Heart left ventricle (tissue), 16 donors: ENCODE data around the gene FAM3D. TPM values are rescaled to one million over a fixed set of nuclear protein-coding genes. Genes with fewer than 3 reads are reported as not detected.

Source experiments
- ATAC-seq, 4 donors: fragments of 200-7000 bp; cut with Tn5 transposase; one replicate each; pipeline ENCODE4 v1.9.1; 2020 to 2022; ENCODE audit warnings: moderate library complexity in 4 of 4, mild to moderate bottlenecking in 3 of 4, moderate number of reproducible peaks in 1 of 4
- DNase-seq, 5 donors: peaks; one replicate each; pipeline ENCODE4 v3.0.0-alpha.2; 2020
- H3K27ac ChIP-seq, 12 donors: fragments of 200-600 bp; sonication (generic) in 4 of 12; one replicate each; pipeline versions ENCODE4 v1.5.0 to v1.8.0; 2016 to 2022; ENCODE audit warnings: mild to moderate bottlenecking in 2 of 12
- H3K27me3 ChIP-seq, 9 donors: fragments of 200-600 bp; sonication (generic) in 2 of 9; one replicate each; pipeline versions ENCODE4 v1.5.1 to v1.8.0; 2016 to 2022; ENCODE audit warnings: mild to moderate bottlenecking in 3 of 9
- H3K36me3 ChIP-seq, 9 donors: fragments of 200-600 bp; sonication (generic) in 2 of 9; one replicate each; pipeline versions ENCODE4 v1.5.0 to v1.8.0; 2018 to 2022; ENCODE audit warnings: mild to moderate bottlenecking in 2 of 9
- H3K4me1 ChIP-seq, 12 donors: fragments of 200-600 bp; sonication (generic) in 4 of 12; one replicate each; pipeline versions ENCODE4 v1.5.0 to v1.8.0; 2016 to 2022; ENCODE audit warnings: mild to moderate bottlenecking in 3 of 12
- H3K4me3 ChIP-seq, 12 donors: fragments of 200-600 bp; sonication (generic) in 4 of 12; one replicate each; pipeline versions ENCODE4 v1.5.0 to v1.8.0; 2017 to 2022; ENCODE audit warnings: mild to moderate bottlenecking in 9 of 12, moderate library complexity in 4 of 12
- H3K9me3 ChIP-seq, 12 donors: fragments of 200-600 bp; sonication (generic) in 4 of 12; one replicate each; pipeline versions ENCODE4 v1.5.0 to v1.8.0; 2016 to 2022; ENCODE audit warnings: mild to moderate bottlenecking in 1 of 12
- CTCF ChIP-seq, 12 donors: fragments of 200-600 bp; sonication (generic) in 4 of 12; IDR thresholded peaks; one replicate each; pipeline versions ENCODE4 v1.5.0 to v1.8.0; 2018 to 2022; ENCODE audit warnings: antibody characterized with exemption in 12 of 12, mild to moderate bottlenecking in 5 of 12
- POLR2A ChIP-seq, 2 donors: fragments of 450-650 bp; IDR thresholded peaks; one replicate each; pipeline ENCODE4 v1.6.1; 2017; ENCODE audit warnings: antibody characterized with exemption in 2 of 2, mild to moderate bottlenecking in 2 of 2, moderate library complexity in 2 of 2
- WGBS, 4 donors: extraction: QIAGEN DNeasy Blood & Tissue Kit in 2 of 4; methylation state at CpG; one replicate each; pipeline versions ENCODE4 v1.1.5 to v1.1.7; 2013 to 2018; 5-methylcytosine and 5-hydroxymethylcytosine counted together
- intact Hi-C, 10 donors: fragments of 100-400 bp; cut with DNase I; formaldehyde crosslinking; loops; one replicate each; pipeline versions ENCODE4 v1.11.1 to v1.14.2; 2022
- polyA plus RNA-seq, 2 donors: library from polyadenylated mRNA; stranded (reverse); fragments of 200-250 nt; gene quantifications; one replicate each; pipeline ENCODE4 v1.2.3, GENCODE V29; 2013
- total RNA-seq, 9 donors: library from RNA; depleted of rRNA in 2 of 9; stranded (reverse); fragments of >200 nt in 2 of 9; fragmentation: NEBNext Ultra II Directional in 3 of 9; extraction: Animal tissue kit (Norgen Biotek cat#: 25700) in 3 of 9; gene quantifications; one replicate each; pipeline versions ENCODE4 v1.1.0 to v1.2.4, GENCODE V29; 2016 to 2023
- donor health status: ischemic (EF 13 %, LVEDD 7.1; RV severe dilation, severe dysfunction).
- donor health status: healthy with polysubstance abuse.
- donor health status: DM: no; HTN: yes; CAD: no.
- donor health status: DM: no; HTN: no; CAD: no.
- donor health status: ischemic (EF 25% LVEDD 6.9; RV normal size, moderate dysfunction).
- donor health status: ischemic (EF 25% LVEDD 5.7; RV mildly dilated, moderate dysfunction).
- donor health status: healthy.
- donor health status: DM: yes; HTN: yes; CAD: no.
- donor health status: ischemic (EF 35%, LVEDD 5.7; RV mildly dilated, moderate dysfunction).
- donor health status: nonischemic (EF 11% LVEDD 7.7; RV severe dilation, severe dysfunction).
- donor health status: DM: yes; HTN: yes; CAD: no.
- donor health status: PGD.
- donor health status: ischemic (EF 29% LVEDD 5.4; RV normal size, mild dysfunction).
- donor health status: nonischemic (EF 23%, LVEDD 6.1; RV moderate dilation, normal function).

Gene FAM3D
- total and polyA plus RNA-seq, 11 donors: 0.06 TPM; not detected in 10

GRCh38 chr3:58665405-58665804 lies 1.2 kb downstream of the FAM3D start:
- 79 to 90% (median 83%) methylated on average over 2 of the region's 2 CpGs for WGBS, 4 donors
- intact Hi-C loops: no loop called here
- ATAC-seq: no peak

GRCh38 chr3:58664611-58665010 lies 2.0 kb downstream of the FAM3D start:
- Histone ChIP-seq H3K4me1 (peaks cover 0 to 4% (median 0%) of the 10 kb centered on the region in 12 donors), H3K36me3 (no peaks in the 10 kb centered on the region), H3K4me3 (no peak overlapping the region), H3K27me3 (no peaks in the 10 kb centered on the region), H3K27ac (no peak overlapping the region), H3K9me3 (no peaks in the 10 kb centered on the region)
- ATAC-seq (no peak), DNase-seq (no peak)
- intact Hi-C loops: no loop called here
- 79 to 91% (median 85%) methylated on average over 1 to 3 of the region's 3 CpGs for WGBS, 4 donors
- TF ChIP-seq CTCF (IDR thresholded peaks at IDR 0.05) (no peak), POLR2A (IDR thresholded peaks at IDR 0.05) (no peak)

More at GRCh38 chr3:58665405-58665804, 1.2 kb downstream of the FAM3D start:
- Histone ChIP-seq H3K4me3 (no peak overlapping the region), H3K27ac (no peak overlapping the region), H3K36me3 (no peaks in the 10 kb centered on the region), H3K9me3 (no peaks in the 10 kb centered on the region), H3K27me3 (no peaks in the 10 kb centered on the region), H3K4me1 (peaks cover 0 to 4% (median 0%) of the 10 kb centered on the region in 12 donors)
- no peak for DNase-seq
- no peak for TF ChIP-seq CTCF (IDR thresholded peaks at IDR 0.05)
- TF ChIP-seq POLR2A (IDR thresholded peaks at IDR 0.05): no peak

- intact Hi-C loops: no loop called here
- WGBS, 4 donors: 70 to 80% (median 74%) methylated on average over 6 of the region's 6 CpGs
- no peak for TF ChIP-seq CTCF (IDR thresholded peaks at IDR 0.05)
- no peak for TF ChIP-seq POLR2A (IDR thresholded peaks at IDR 0.05)
- Histone ChIP-seq H3K4me3 (no peak overlapping the region), H3K36me3 (no peaks in the 10 kb centered on the region), H3K9me3 (no peaks in the 10 kb centered on the region), H3K27me3 (no peaks in the 10 kb centered on the region), H3K4me1 (peaks cover 0 to 3% (median 0%) of the 10 kb centered on the region in 12 donors), H3K27ac (no peak overlapping the region)
- no peak for ATAC-seq
- DNase-seq: no peak
These were observed 4.6 kb downstream of the FAM3D start for GRCh38 chr3:58661836-58662420.

- ATAC-seq (no peak), DNase-seq (no peak)
- Histone ChIP-seq H3K4me3 (no peak overlapping the region), H3K27me3 (no peaks in the 10 kb centered on the region), H3K36me3 (no peaks in the 10 kb centered on the region), H3K27ac (no peak overlapping the region), H3K9me3 (no peaks in the 10 kb centered on the region), H3K4me1 (no peaks in the 10 kb centered on the region)
- intact Hi-C loops: no loop called here
- no peak for TF ChIP-seq CTCF (IDR thresholded peaks at IDR 0.05)
- no peak for TF ChIP-seq POLR2A (IDR thresholded peaks at IDR 0.05)
- 72 to 92% (median 78%) methylated on average over 5 to 6 of the region's 6 CpGs for WGBS, 4 donors
These were observed 5.6 kb downstream of the FAM3D start for GRCh38 chr3:58660998-58661397.
